K562 (cell line): ENCODE results near the gene GPN1. TPM values are rescaled to one million over a fixed set of nuclear protein-coding genes. Genes with fewer than 3 reads are reported as not detected.

Experiments
- ATAC-seq: fragments of 200-7000 bp; cut with Tn5 transposase; 3 replicates; pipeline ENCODE4 v1.9.1; 2020; ENCODE audit warnings: moderate library complexity
- BruUV-seq: library from RNA; stranded (reverse); fragments of 400-500 nt; replicated peaks from 2 replicates; lab custom pipeline; 2021; lab: Mats Ljungman, UMichigan
- CTCF ChIA-PET: fragments of 300-600 bp; formaldehyde crosslinking; extraction: SDS; loops from one replicate; lab custom pipeline; 2021; ENCODE audit warnings: low intra/inter-chr PET ratio; lab: Yijun Ruan, JAX
- POLR2A ChIA-PET: fragments of 300-600, 350-650 bp; sonication (Branson Sonifier 250); formaldehyde crosslinking; extraction: SDS; loops from one replicate; lab custom pipeline; 2021; ENCODE audit warnings: antibody characterized with exemption, inconsistent platforms; lab: Yijun Ruan, JAX
- DNase-seq, 4 experiments: peaks; one replicate each; pipeline versions ENCODE4 v3.0.0 to v3.0.0-alpha.2; 2011 to 2018; ENCODE audit warnings: low spot score in 3 of 4, mixed read lengths in 3 of 4; ENCODE audit errors: extremely low read depth in 1 of 4
- FAIRE-seq: peaks from 2 replicates; lab custom pipeline; 2011; peaks lifted over from hg19 to GRCh38; lab: Jason Lieb, UNC
- H2AFZ ChIP-seq: 2 replicates; pipeline ENCODE4 v1.6.0; 2011; ENCODE audit warnings: low read depth, low read length, control low read depth, inconsistent platforms
- H3K27ac ChIP-seq: fragments of 200-600 bp; 3 replicates; pipeline ENCODE4 v1.8.0; 2011; ENCODE audit warnings: low read depth, mild to moderate bottlenecking, control low read depth, inconsistent platforms, low read length, moderate library complexity, mixed read lengths; ENCODE audit errors: extremely low read depth
- H3K27me3 ChIP-seq, 2 experiments: fragments of 300-600 bp in 1 of 2; 2 replicates in 1 of 2; 3 replicates in 1 of 2; pipeline versions ENCODE4 v1.6.0 to v1.8.0; 2011; ENCODE audit warnings: inconsistent platforms in 2 of 2, low read length in 2 of 2, mild to moderate bottlenecking in 1 of 2, mixed read lengths in 1 of 2, moderate library complexity in 1 of 2; ENCODE audit not compliant: control insufficient read depth in 2 of 2, insufficient read depth in 2 of 2
- H3K36me3 ChIP-seq: fragments of 300-600 bp; 3 replicates; pipeline ENCODE4 v1.8.0; 2011; ENCODE audit warnings: mild to moderate bottlenecking, low read length, inconsistent platforms; ENCODE audit not compliant: control insufficient read depth, insufficient read depth
- H3K4me1 ChIP-seq, 2 experiments: fragments of 200-600 bp in 1 of 2; replicated peaks in 1 of 2; 2 replicates in 1 of 2; 3 replicates in 1 of 2; pipeline versions ENCODE4 v1.5.1 to v1.8.0; 2011; ENCODE audit warnings: inconsistent platforms in 2 of 2, low read length in 2 of 2, mild to moderate bottlenecking in 1 of 2, mixed read lengths in 1 of 2, moderate library complexity in 1 of 2; ENCODE audit not compliant: control insufficient read depth in 2 of 2, insufficient read depth in 2 of 2
- H3K4me2 ChIP-seq: 2 replicates; pipeline ENCODE4 v1.6.1; 2011; ENCODE audit warnings: low read length, control low read depth, inconsistent platforms, mixed read lengths; ENCODE audit not compliant: insufficient read depth
- H3K4me3 ChIP-seq: fragments of 200-600 bp; sonication (generic), shearing (Covaris generic); 2 replicates; pipeline ENCODE4 v1.5.1; 2016; ENCODE audit warnings: control low read depth, inconsistent platforms
- H3K79me2 ChIP-seq: fragments of 200-600 bp; 3 replicates; pipeline ENCODE4 v1.8.0; 2011; ENCODE audit warnings: low read length, inconsistent platforms; ENCODE audit not compliant: control insufficient read depth, insufficient read depth
- H3K9ac ChIP-seq, 2 experiments: 2 replicates each; pipeline versions ENCODE4 v1.6.0 to v1.6.1; 2011; ENCODE audit warnings: low read depth in 2 of 2, low read length in 2 of 2, control low read depth in 1 of 2, inconsistent platforms in 1 of 2, mild to moderate bottlenecking in 1 of 2, mixed read lengths in 1 of 2; ENCODE audit not compliant: insufficient read depth in 1 of 2
- H3K9me1 ChIP-seq: one replicate; pipeline ENCODE4 v1.6.0; 2011; ENCODE audit warnings: inconsistent platforms, mild to moderate bottlenecking, low read length, moderate library complexity; ENCODE audit not compliant: control insufficient read depth, insufficient read depth
- H3K9me3 ChIP-seq: replicated peaks from 2 replicates; pipeline ENCODE4 v1.5.1; 2011; ENCODE audit warnings: low read depth, low read length, inconsistent platforms; ENCODE audit not compliant: control insufficient read depth, insufficient read depth
- H4K20me1 ChIP-seq: replicated peaks from 2 replicates; pipeline ENCODE4 v1.6.1; 2011; ENCODE audit warnings: low read length, inconsistent platforms, mixed read lengths; ENCODE audit not compliant: control insufficient read depth, insufficient read depth
- CTCFL ChIP-seq: IDR thresholded peaks from 2 replicates; pipeline ENCODE4 v1.6.1; 2011; ENCODE audit warnings: borderline replicate concordance, low read depth, mild to moderate bottlenecking, moderate library complexity, low read length; ENCODE audit not compliant: insufficient read depth, poor library complexity, severe bottlenecking
- IFI16 ChIP-seq: fragments of 250-450 bp; sonication (Bioruptor Pico); IDR thresholded peaks from 2 replicates; pipeline ENCODE4 v2.1.2; 2022; ENCODE audit warnings: mild to moderate bottlenecking, inconsistent platforms
- JUNB ChIP-seq: fragments of 450-650 bp; formaldehyde crosslinking; conservative IDR thresholded peaks from 2 replicates; pipeline ENCODE4 v1.4.0; 2020; ENCODE audit warnings: mild to moderate bottlenecking
- KLF1 ChIP-seq: fragments of 450-650 bp; IDR thresholded peaks from 2 replicates; pipeline ENCODE4 v1.6.1; 2016; ENCODE audit warnings: missing genetic modification characterization, missing compliant biosample characterization
- KLF13 ChIP-seq: fragments of 450-650 bp; IDR thresholded peaks from 2 replicates; pipeline ENCODE4 v1.6.1; 2016; ENCODE audit warnings: missing genetic modification characterization, low read depth, mild to moderate bottlenecking, missing compliant biosample characterization, moderate library complexity, borderline replicate concordance
- MITF ChIP-seq: IDR thresholded peaks from 2 replicates; pipeline ENCODE4 v1.6.1; 2014; ENCODE audit warnings: antibody characterized with exemption
- MYBL2 ChIP-seq, 2 experiments: fragments of 450-650 bp in 1 of 2; sonication (generic) in 1 of 2; formaldehyde crosslinking in 1 of 2; IDR thresholded peaks; 2 replicates each; pipeline versions ENCODE4 v1.6.1 to v1.8.1; 2017 to 2022; ENCODE audit warnings: borderline replicate concordance in 1 of 2, inconsistent platforms in 1 of 2, low read depth in 1 of 2, mild to moderate bottlenecking in 1 of 2, missing genetic modification reagents in 1 of 2, moderate library complexity in 1 of 2
- NBN ChIP-seq: fragments of 450-650 bp; IDR thresholded peaks from 2 replicates; pipeline ENCODE4 v1.6.1; 2016; ENCODE audit warnings: low read depth, mild to moderate bottlenecking
- NFYB ChIP-seq: IDR thresholded peaks from 2 replicates; pipeline ENCODE4 v1.6.1; 2011; ENCODE audit warnings: mild to moderate bottlenecking, moderate library complexity; ENCODE audit not compliant: insufficient read length; ENCODE audit errors: extremely low read depth
- PRMT5 ChIP-seq: sonication (generic); formaldehyde crosslinking; IDR thresholded peaks from 2 replicates; pipeline ENCODE4 v1.5.0; 2020; ENCODE audit warnings: missing genetic modification reagents
- SMAD2 ChIP-seq: fragments of 150-350 bp; IDR thresholded peaks from 2 replicates; pipeline ENCODE4 v1.6.1; 2014; ENCODE audit warnings: low read depth, mild to moderate bottlenecking, low read length
- TAF7 ChIP-seq: fragments of 450-650 bp; IDR thresholded peaks from 2 replicates; pipeline ENCODE4 v1.6.1; 2016; ENCODE audit warnings: missing genetic modification characterization, missing compliant biosample characterization
- THRA ChIP-seq: fragments of 450-650 bp; IDR thresholded peaks from 2 replicates; pipeline ENCODE4 v1.6.1; 2017; ENCODE audit warnings: mild to moderate bottlenecking, moderate library complexity
- THRAP3 ChIP-seq: fragments of 450-650 bp; IDR thresholded peaks from 2 replicates; pipeline ENCODE4 v1.6.1; 2016; ENCODE audit warnings: mild to moderate bottlenecking, inconsistent platforms, borderline replicate concordance
- ZC3H11A ChIP-seq: IDR thresholded peaks from 2 replicates; pipeline ENCODE4 v1.6.1; 2012; ENCODE audit warnings: low read depth, low read length, improper control_type of control experiment
- ZC3H4 ChIP-seq: sonication (generic); formaldehyde crosslinking; IDR thresholded peaks from 2 replicates; pipeline ENCODE4 v1.9.0; 2021; ENCODE audit warnings: missing genetic modification reagents, borderline replicate concordance
- ZNF584 ChIP-seq: fragments of 200-800 bp; sonication (Bioruptor generic); IDR thresholded peaks from 2 replicates; pipeline ENCODE4 v1.6.1; 2016; ENCODE audit warnings: low read depth, mild to moderate bottlenecking, missing genetic modification characterization, missing compliant biosample characterization
- WGBS: fragments of 100-300 bp; shearing (Covaris generic); methylation state at CpG from one replicate; pipeline ENCODE4 v1.1.6; 2016; ENCODE audit warnings: low coverage, mixed read lengths; ENCODE audit not compliant: insufficient coverage; ENCODE audit errors: missing lambda C conversion rate; 5-methylcytosine and 5-hydroxymethylcytosine counted together
- in situ Hi-C: fragments of 300-500 bp; cut with MboI; formaldehyde crosslinking; loops from 4 replicates; pipeline ENCODE4 v1.15.0; 2018; ENCODE audit warnings: inconsistent platforms, mixed read lengths
- intact Hi-C: fragments of 100-400 bp; cut with micrococcal nuclease; formaldehyde crosslinking; loops from 2 replicates; pipeline ENCODE4 v1.14.2; 2022
- polyA plus RNA-seq, 8 experiments: library from polyadenylated mRNA; depleted of rRNA in 4 of 8; stranded (reverse) in 5 of 8; unstranded in 3 of 8; fragments of >200 nt; fragmentation: Nextera tagmentation in 2 of 8; fragmentation: Illumina TruSeq in 1 of 8; extraction: Ambion mirVana in 2 of 8; extraction: Trizol in 1 of 8; gene quantifications; 2 replicates each; pipeline versions ENCODE4 v1.2.1 to v1.2.3, GENCODE V29; 2011 to 2014; ENCODE audit warnings: inconsistent platforms in 1 of 8, missing spikeins in 1 of 8
- total RNA-seq, 7 experiments: library from RNA; depleted of rRNA in 6 of 7; stranded (reverse); fragments of >200 nt in 6 of 7; fragmentation: Illumina TruSeq in 2 of 7; extraction: Trizol in 2 of 7; gene quantifications; 2 replicates each; pipeline versions ENCODE4 v1.2.1 to v1.2.3, GENCODE V29; 2011 to 2021; ENCODE audit warnings: low replicate concordance in 1 of 7

GPN1 gene
- total and polyA plus RNA-seq, 9 of the 15 experiments (the other 6 are each of a cell fraction or from before 2014, with no cell fraction given): 23.4 to 171 (median 48.2) TPM

- Histone ChIP-seq H3K27ac (no peak overlapping the region; the same call in 2 of the 3 replicates), H3K27me3 (no peaks in the 10 kb centered on the region), H3K9me1 (no peaks in the 10 kb centered on the region), H3K9me3 (no peaks in the 10 kb centered on the region), H2AFZ (peak overlapping the region; percentile 41), H3K79me2 (no peaks in the 10 kb centered on the region), H3K4me1 (peaks cover 0 to 2% of the 10 kb centered on the region in 2 experiments; a peak in 1 of 5 replicates), H3K9ac (no peak overlapping the region), H3K4me2 (no peak overlapping the region), H4K20me1 (no peaks in the 10 kb centered on the region), H3K4me3 (no peak overlapping the region), H3K36me3 (peaks cover 56% of the 10 kb centered on the region)
- BruUV-seq: no TSS peak
- intact Hi-C loops (loop anchor here (1.0 to 5.0 kb wide), 2 partner anchors 275 to 381 kb away; no protein-coding TSS in a partner anchor), in situ Hi-C loops (no loop called here)
- peak; percentile 95 for ATAC-seq
- 20% methylated on average over 9 of the region's 9 CpGs for WGBS
- ChIA-PET POLR2A (interaction anchor here (0.6 to 2.2 kb wide), 11 partner anchors 9 to 587 kb away, joined by 3 to 13 read pairs (median 3); partner anchors contain the start of genes MPV17, NRBP1, SLC4A1AP and SUPT7L), CTCF (interaction anchor here (0.6 to 2.5 kb wide), 13 partner anchors 21 to 1175 kb away, joined by 3 to 35 read pairs (median 4); partner anchors contain the start of gene PPM1G)
- peak; percentile 74 to 94 (median 78) for DNase-seq
- peak; percentile 98 for FAIRE-seq
- TF ChIP-seq ZNF584 (no peak), PRMT5 (CRISPR knock-in tag) (no peak), NBN (peak; percentile 79; the same call in 1 of the 2 replicates), THRAP3 (no peak), NFYB (no peak), KLF13 (tag) (no peak), MITF (no peak), TAF7 (no peak), SMAD2 (no peak), ZC3H11A (no peak), MYBL2 (IDR thresholded peaks at IDR 0.05; ENCODE audit: low read depth) (no peak), MYBL2 (CRISPR knock-in tag; IDR thresholded peaks at IDR 0.05; ENCODE audit: borderline replicate concordance) (no peak), THRA (no peak), KLF1 (tag) (no peak), ZC3H4 (CRISPR knock-in tag) (no peak), JUNB (CRISPR knock-in tag) (no peak), IFI16 (no peak), CTCFL (peak; percentile 82)
Measured at GRCh38 chr2:27683390-27684071, 54.7 kb downstream of the GPN1 start.
